MG63 (cell line): ENCODE results near the gene TOLLIP. TPM values are rescaled to one million over a fixed set of nuclear protein-coding genes. Genes with fewer than 3 reads are reported as not detected.

Experiments
- DNase-seq: peaks from one replicate; pipeline ENCODE4 v3.0.0-alpha.2; 2020
- H3K27me3 ChIP-seq: fragments of 250-450 bp; sonication (Bioruptor Pico); 2 replicates; pipeline ENCODE4 v1.5.1; 2020; ENCODE audit warnings: mild to moderate bottlenecking, moderate library complexity
- H3K36me3 ChIP-seq: fragments of 250-450 bp; sonication (Bioruptor Pico); 2 replicates; pipeline ENCODE4 v1.5.1; 2020; ENCODE audit warnings: mild to moderate bottlenecking, moderate library complexity
- H3K4me3 ChIP-seq: fragments of 250-450 bp; sonication (Bioruptor Pico); 2 replicates; pipeline ENCODE4 v1.5.1; 2020; ENCODE audit warnings: mild to moderate bottlenecking, moderate library complexity
- H3K9me3 ChIP-seq: fragments of 250-450 bp; sonication (Bioruptor Pico); 2 replicates; pipeline ENCODE4 v1.5.1; 2020; ENCODE audit warnings: mild to moderate bottlenecking, moderate library complexity
- total RNA-seq: library from RNA; depleted of rRNA; stranded (reverse); fragments of >200 nt; shearing (Covaris generic); gene quantifications from 2 replicates; pipeline ENCODE4 v1.2.3, GENCODE V29; 2014; ENCODE audit warnings: low replicate concordance; rRNA removed

Gene TOLLIP
- total RNA-seq, 1 experiment from 2014 or later: 27.3 TPM

- DNase-seq: peak; percentile 0
- H3K4me3 ChIP-seq: no peak overlapping the region
- H3K36me3 ChIP-seq: no peaks in the 10 kb centered on the region
- H3K27me3 ChIP-seq: peaks cover 38% of the 10 kb centered on the region
- no peaks in the 10 kb centered on the region for H3K9me3 ChIP-seq
Measured at GRCh38 chr11:1229471-1230120, 79.8 kb downstream of the TOLLIP start.

GRCh38 chr11:1228921-1229451 is 80.4 kb downstream of the TOLLIP start:
- peak; percentile 0 for DNase-seq
- H3K36me3 ChIP-seq: no peaks in the 10 kb centered on the region
- no peaks in the 10 kb centered on the region for H3K9me3 ChIP-seq
- H3K4me3 ChIP-seq: no peak overlapping the region
- peaks cover 38% of the 10 kb centered on the region for H3K27me3 ChIP-seq

DNA sequence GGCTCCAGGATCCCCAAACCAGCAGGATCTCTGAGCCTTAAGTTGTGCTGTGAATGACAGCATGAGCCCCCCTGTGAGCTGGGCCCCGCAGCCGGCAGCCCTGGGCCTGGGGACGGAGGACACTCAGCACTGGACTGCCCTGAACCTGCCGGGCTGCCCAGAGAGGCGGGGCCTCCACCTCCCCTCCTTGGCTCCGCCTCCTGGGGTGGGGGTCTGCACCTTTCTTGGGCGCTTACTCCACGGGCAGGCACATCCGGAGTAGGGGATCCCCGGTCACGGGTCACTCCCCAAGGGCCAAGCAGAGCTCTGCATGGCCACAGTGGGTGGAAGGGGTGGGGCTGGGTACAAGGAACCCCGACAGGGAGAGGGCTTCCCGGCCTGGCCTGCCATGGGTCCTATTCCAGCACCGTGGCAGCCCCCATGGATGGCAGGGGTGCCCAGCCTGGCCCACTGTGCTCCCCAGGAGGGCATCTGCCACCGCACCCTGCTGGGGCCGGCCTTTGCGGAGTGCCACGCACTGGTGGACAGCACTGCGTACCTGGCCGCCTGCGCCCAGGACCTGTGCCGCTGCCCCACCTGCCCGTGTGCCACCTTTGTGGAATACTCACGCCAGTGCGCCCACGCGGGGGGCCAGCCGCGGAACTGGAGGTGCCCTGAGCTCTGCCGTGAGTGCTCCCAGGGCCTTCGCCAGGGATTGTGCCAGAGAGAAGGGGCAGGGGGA is 81.2 kb downstream of the TOLLIP start:
- peak; percentile 0 for DNase-seq
- Histone ChIP-seq H3K9me3 (no peaks in the 10 kb centered on the region), H3K36me3 (no peaks in the 10 kb centered on the region), H3K27me3 (peaks cover 35% of the 10 kb centered on the region), H3K4me3 (no peak overlapping the region)

DNA sequence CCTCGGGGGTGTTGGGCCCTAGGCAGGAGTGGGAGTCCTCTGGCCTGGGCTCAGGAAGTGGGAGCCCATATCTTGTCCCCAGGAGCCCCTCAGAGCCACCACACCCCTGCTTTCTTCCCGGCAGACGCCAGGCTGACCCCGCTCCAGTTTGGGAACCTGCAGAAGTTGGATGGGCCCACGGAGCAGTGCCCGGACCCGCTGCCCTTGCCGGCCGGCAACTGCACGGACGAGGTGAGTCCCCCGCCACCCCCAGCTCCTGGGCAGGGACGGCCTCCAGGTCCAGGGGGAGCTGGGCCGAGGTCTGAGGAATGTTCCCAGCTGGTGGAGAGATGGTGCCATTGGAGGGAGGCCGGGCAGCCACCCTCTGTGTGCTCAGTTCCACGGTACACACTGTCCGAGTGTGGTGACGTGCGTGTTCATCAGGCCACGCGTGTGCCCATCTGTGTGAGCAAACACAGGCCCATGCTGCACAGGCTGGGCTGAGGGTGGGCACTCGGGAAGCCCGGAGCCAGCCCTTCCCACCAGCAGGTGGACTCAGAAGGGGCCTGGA is 81.8 kb downstream of the TOLLIP start:
- H3K4me3 ChIP-seq: no peak overlapping the region
- H3K9me3 ChIP-seq: no peaks in the 10 kb centered on the region
- DNase-seq: no peak
- H3K27me3 ChIP-seq: peaks cover 29% of the 10 kb centered on the region
- no peaks in the 10 kb centered on the region for H3K36me3 ChIP-seq

GRCh38 chr11:1226986-1227550 is 82.4 kb downstream of the TOLLIP start:
- H3K27me3 ChIP-seq: peaks cover 23% of the 10 kb centered on the region
- DNase-seq: peak; percentile 12
- H3K9me3 ChIP-seq: no peaks in the 10 kb centered on the region
- no peaks in the 10 kb centered on the region for H3K36me3 ChIP-seq
- no peak overlapping the region for H3K4me3 ChIP-seq

DNA sequence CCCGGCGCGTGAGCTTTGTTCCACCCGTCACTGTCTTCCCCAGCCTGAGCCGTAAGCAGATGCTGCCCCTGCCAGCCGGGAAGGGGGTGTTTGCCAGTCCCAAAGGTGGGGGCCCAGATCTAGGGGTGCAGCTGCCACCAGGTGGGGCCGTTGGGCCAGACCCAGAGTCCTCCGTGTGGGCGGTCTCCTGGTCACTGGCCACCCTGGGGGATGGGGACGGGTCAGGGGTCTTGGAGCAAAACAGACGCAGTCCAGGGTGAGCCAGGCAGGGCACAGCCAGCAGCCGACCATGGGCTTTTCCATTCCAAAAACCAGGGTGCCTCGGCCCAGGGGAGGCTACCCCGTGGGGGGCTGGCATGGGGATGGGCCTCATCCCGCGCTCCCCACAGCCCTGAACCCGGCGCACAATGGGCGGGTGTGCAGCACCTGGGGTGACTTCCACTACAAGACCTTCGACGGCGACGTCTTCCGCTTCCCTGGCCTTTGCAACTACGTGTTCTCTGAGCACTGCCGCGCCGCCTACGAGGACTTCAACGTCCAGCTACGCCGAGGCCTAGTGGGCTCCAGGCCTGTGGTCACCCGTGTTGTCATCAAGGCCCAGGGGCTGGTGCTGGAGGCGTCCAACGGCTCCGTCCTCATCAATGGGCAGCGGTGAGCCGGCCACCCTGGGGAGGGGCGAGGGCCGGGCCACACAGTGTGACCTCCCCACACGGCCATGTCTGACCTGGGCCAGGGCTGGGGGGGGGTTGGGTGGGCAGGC is 83.0 kb downstream of the TOLLIP start:
- Histone ChIP-seq H3K4me3 (no peak overlapping the region), H3K9me3 (no peaks in the 10 kb centered on the region), H3K36me3 (no peaks in the 10 kb centered on the region), H3K27me3 (peaks cover 18% of the 10 kb centered on the region)
- DNase-seq: peak; percentile 0

DNA sequence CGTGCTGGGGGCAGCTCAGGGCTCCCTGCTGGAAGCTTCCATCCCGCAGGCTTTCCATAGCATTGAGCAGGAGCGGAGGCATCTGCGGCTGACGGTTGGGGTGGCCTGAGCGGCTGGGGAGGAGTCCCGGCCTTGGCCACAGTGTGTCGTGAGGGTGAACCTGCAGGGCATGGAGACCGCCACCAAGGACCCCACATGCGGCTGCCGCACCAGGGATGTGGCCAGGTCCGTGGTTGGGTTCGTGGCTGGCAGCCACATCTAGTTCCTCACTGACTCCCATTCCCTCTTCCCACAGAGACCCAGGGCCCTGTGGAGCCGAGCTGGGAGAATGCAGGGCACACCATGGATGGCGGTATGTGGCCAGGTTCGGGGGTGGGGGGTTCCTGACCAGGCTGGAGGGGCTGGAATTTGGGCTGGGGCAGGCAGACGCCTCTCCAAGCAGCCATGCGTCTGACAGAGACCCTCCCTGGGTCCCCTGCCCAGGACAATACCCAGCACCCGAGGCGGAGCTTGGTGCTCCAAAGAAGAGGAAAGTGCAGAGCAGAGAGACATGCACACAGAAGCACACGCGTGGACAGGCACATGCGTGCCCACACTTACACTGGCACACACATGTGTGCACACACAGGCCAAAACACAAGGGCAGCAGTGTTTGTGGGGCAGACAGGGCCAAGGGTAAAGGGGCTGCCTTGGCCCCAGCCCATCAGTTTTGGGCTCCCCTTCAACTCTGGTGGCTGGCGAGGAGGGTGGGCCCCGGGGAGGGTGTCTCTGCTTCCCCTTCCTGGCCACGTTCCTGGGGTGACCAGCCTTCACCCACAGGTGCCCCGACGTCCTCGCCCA is 83.8 kb downstream of the TOLLIP start:
- Histone ChIP-seq H3K27me3 (peaks cover 14% of the 10 kb centered on the region), H3K4me3 (no peak overlapping the region), H3K36me3 (no peaks in the 10 kb centered on the region), H3K9me3 (no peaks in the 10 kb centered on the region)
- peak; percentile 0 for DNase-seq

- Histone ChIP-seq H3K27me3 (peaks cover 8% of the 10 kb centered on the region), H3K36me3 (no peaks in the 10 kb centered on the region), H3K4me3 (no peak overlapping the region), H3K9me3 (no peaks in the 10 kb centered on the region)
- peak; percentile 1 for DNase-seq
Measured at GRCh38 chr11:1224491-1225385, 84.7 kb downstream of the TOLLIP start.

Other genes starting within 250 kb of the TOLLIP start
- not detected in 2 replicates for gene MUC2, start 234.8 kb downstream of the TOLLIP start, total RNA-seq
- not detected in 2 replicates for gene MUC5AC, start 151.7 kb downstream of the TOLLIP start, total RNA-seq
- gene MUC5B, start 86.6 kb downstream of the TOLLIP start, total RNA-seq: not detected in 2 replicates
- 4.7 and 6.9 TPM in 2 replicates for gene BRSK2, start 80.3 kb upstream of the TOLLIP start, total RNA-seq
- 25.4 and 34.2 TPM in 2 replicates for gene MOB2, start 177.1 kb upstream of the TOLLIP start, total RNA-seq